HFFc6 (cell line): Measurements from ENCODE around the gene CD96. TPM values are rescaled to one million over a fixed set of nuclear protein-coding genes. Genes with fewer than 3 reads are reported as not detected.

Experiments
- DNase-seq: peaks from one replicate; pipeline ENCODE4 v3.0.0-alpha.2; 2018
- H3K27ac Mint-ChIP-seq: 2 replicates; pipeline ENCODE4 v1.8.0; 2020; ENCODE audit warnings: mild to moderate bottlenecking, mixed read lengths
- H3K27me3 Mint-ChIP-seq: 2 replicates; pipeline ENCODE4 v1.8.0; 2021; ENCODE audit warnings: mild to moderate bottlenecking, moderate library complexity, mixed read lengths; ENCODE audit not compliant: insufficient read depth
- H3K36me3 Mint-ChIP-seq: 2 replicates; pipeline ENCODE4 v1.8.0; 2021; ENCODE audit warnings: low read depth, mixed read lengths
- H3K4me1 Mint-ChIP-seq: 2 replicates; pipeline ENCODE4 v1.8.0; 2020; ENCODE audit warnings: low read depth, mixed read lengths
- H3K4me3 Mint-ChIP-seq: 2 replicates; pipeline ENCODE4 v1.8.0; 2020; ENCODE audit warnings: mild to moderate bottlenecking, moderate library complexity, mixed read lengths
- H3K9me3 Mint-ChIP-seq: 2 replicates; pipeline ENCODE4 v1.8.0; 2020; ENCODE audit warnings: mild to moderate bottlenecking, mixed read lengths
- CTCF ChIP-seq: fragments of 200-600 bp; sonication (generic); IDR thresholded peaks from 2 replicates; pipeline ENCODE4 v1.5.0; 2021; ENCODE audit warnings: antibody characterized with exemption, mild to moderate bottlenecking
- total RNA-seq, 6 experiments: library from RNA; stranded (reverse); fragmentation: NEBNext Ultra II Directional; extraction: Animal tissue kit (Norgen Biotek cat#: 25700); gene quantifications; 2 replicates in 1 of 6; 3 replicates in 5 of 6; pipeline ENCODE4 v1.2.3, GENCODE V29; 2021

Gene CD96
- total RNA-seq, 6 experiments from 2014 or later = not detected

- Mint-ChIP-seq H3K27me3 (no peaks in the 10 kb centered on the region), H3K27ac (no peak overlapping the region), H3K4me3 (no peak overlapping the region), H3K4me1 (peaks cover 62% of the 10 kb centered on the region), H3K9me3 (no peaks in the 10 kb centered on the region), H3K36me3 (no peaks in the 10 kb centered on the region)
- TF ChIP-seq CTCF = no peak
- no peak for DNase-seq
Observed at GRCh38 chr3:111605493-111605892, 63.5 kb downstream of the CD96 start.

- no peak for TF ChIP-seq CTCF
- H3K36me3 Mint-ChIP-seq = no peaks in the 10 kb centered on the region
- peaks cover 65% of the 10 kb centered on the region for H3K4me1 Mint-ChIP-seq
- H3K4me3 Mint-ChIP-seq = no peak overlapping the region
- DNase-seq = peak; percentile 36
- no peak overlapping the region for H3K27ac Mint-ChIP-seq
- H3K27me3 Mint-ChIP-seq = no peaks in the 10 kb centered on the region
- H3K9me3 Mint-ChIP-seq = no peaks in the 10 kb centered on the region
Observed at GRCh38 chr3:111607240-111607920, 65.4 kb downstream of the CD96 start.

GRCh38 chr3:111608383-111608782 is 66.4 kb downstream of the CD96 start:
- H3K27ac Mint-ChIP-seq = no peak overlapping the region

GRCh38 chr3:111609700-111610099 is 67.7 kb downstream of the CD96 start:
- no peaks in the 10 kb centered on the region for H3K27me3 Mint-ChIP-seq
- no peak overlapping the region for H3K27ac Mint-ChIP-seq
- H3K36me3 Mint-ChIP-seq = no peaks in the 10 kb centered on the region
- no peak overlapping the region for H3K4me3 Mint-ChIP-seq
- TF ChIP-seq CTCF = no peak
- H3K9me3 Mint-ChIP-seq = no peaks in the 10 kb centered on the region
- H3K4me1 Mint-ChIP-seq = peaks cover 53% of the 10 kb centered on the region
- no peak for DNase-seq

More at GRCh38 chr3:111608383-111608782, 66.4 kb downstream of the CD96 start:
- Mint-ChIP-seq H3K9me3 (no peaks in the 10 kb centered on the region), H3K4me3 (no peak overlapping the region), H3K27me3 (no peaks in the 10 kb centered on the region), H3K4me1 (peaks cover 65% of the 10 kb centered on the region), H3K36me3 (no peaks in the 10 kb centered on the region)
- DNase-seq = no peak
- TF ChIP-seq CTCF = no peak

- no peak overlapping the region for H3K27ac Mint-ChIP-seq
- H3K4me1 Mint-ChIP-seq = peaks cover 51% of the 10 kb centered on the region
- DNase-seq = no peak
- H3K9me3 Mint-ChIP-seq = no peaks in the 10 kb centered on the region
- no peaks in the 10 kb centered on the region for H3K36me3 Mint-ChIP-seq
- no peak overlapping the region for H3K4me3 Mint-ChIP-seq
- H3K27me3 Mint-ChIP-seq = no peaks in the 10 kb centered on the region
- no peak for TF ChIP-seq CTCF
Observed at GRCh38 chr3:111610189-111610588, 68.2 kb downstream of the CD96 start.
